Measurements from ENCODE around the gene ZNF616.

DNA sequence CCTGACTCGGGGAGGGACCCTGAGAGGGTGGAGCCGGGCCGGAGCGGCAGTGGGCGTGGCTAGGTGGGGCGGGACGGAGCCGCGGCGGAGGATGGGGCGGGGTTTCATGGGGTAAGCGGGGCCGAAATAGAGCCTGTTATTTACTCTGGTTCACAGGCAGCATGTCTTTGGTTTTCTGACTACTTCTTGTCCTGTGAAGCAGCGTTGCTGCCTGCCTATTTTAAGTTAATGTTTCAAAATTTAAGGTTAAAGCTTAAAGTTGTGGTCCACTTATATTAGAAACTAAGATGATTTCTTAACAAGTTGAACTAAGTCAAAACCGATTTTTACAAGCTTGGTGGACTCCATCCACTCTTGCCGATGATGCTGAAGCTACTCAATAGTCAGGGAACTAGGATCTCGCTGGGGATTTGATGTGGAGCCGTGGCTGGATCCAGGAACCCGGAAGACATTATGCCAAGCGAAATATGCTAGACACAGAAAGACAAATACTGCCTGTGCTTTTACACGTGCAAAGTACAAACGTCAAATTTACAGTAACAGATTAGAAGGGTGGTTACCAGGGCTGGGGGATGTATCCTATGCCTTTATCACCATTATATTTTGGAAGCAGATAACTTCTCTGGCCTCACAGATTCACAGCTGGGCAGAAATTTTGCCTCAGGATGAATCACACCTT lies 433 bp upstream of the ZNF616 start:
- TF ChIP-seq, protein P1, sequence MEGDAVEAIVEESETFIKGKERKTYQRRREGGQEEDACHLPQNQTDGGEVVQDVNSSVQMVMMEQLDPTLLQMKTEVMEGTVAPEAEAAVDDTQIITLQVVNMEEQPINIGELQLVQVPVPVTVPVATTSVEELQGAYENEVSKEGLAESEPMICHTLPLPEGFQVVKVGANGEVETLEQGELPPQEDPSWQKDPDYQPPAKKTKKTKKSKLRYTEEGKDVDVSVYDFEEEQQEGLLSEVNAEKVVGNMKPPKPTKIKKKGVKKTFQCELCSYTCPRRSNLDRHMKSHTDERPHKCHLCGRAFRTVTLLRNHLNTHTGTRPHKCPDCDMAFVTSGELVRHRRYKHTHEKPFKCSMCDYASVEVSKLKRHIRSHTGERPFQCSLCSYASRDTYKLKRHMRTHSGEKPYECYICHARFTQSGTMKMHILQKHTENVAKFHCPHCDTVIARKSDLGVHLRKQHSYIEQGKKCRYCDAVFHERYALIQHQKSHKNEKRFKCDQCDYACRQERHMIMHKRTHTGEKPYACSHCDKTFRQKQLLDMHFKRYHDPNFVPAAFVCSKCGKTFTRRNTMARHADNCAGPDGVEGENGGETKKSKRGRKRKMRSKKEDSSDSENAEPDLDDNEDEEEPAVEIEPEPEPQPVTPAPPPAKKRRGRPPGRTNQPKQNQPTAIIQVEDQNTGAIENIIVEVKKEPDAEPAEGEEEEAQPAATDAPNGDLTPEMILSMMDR (IDR thresholded peaks at IDR 0.05): no peak
- TF ChIP-seq POLR2A (IDR thresholded peaks at IDR 0.05): no peak

Data from thyroid gland (tissue), 4 donors.